HCT116 (cell line): ENCODE results near the gene LIX1. TPM values are rescaled to one million over a fixed set of nuclear protein-coding genes. Genes with fewer than 3 reads are reported as not detected.
"Not testable (repeated sequence)": the region's sequence is repeated elsewhere in the genome, so short reads cannot be mapped to it uniquely, and the experiment has no call there.

ENCODE experiments used
- ATAC-seq: fragments of 200-7000 bp; cut with Tn5 transposase; 2 replicates; pipeline ENCODE4 v1.9.1; 2020; ENCODE audit warnings: mild to moderate bottlenecking, moderate library complexity
- BruUV-seq: library from RNA; stranded (reverse); fragments of 400-500 nt; replicated peaks from 2 replicates; lab custom pipeline; 2021; lab: Mats Ljungman, UMichigan
- CTCF ChIA-PET: fragments of 300-600 bp; sonication (Branson Sonifier 250); formaldehyde crosslinking; loops from one replicate; lab custom pipeline; 2021; ENCODE audit warnings: antibody characterized with exemption; lab: Charles Lee
- POLR2A ChIA-PET: fragments of 300-600, 350-600 bp; sonication (Branson Sonifier 250); formaldehyde crosslinking; loops from one replicate; lab custom pipeline; 2021; ENCODE audit warnings: antibody characterized with exemption; lab: Charles Lee
- RAD21 ChIA-PET, 2 experiments: fragments of 300-600 bp; sonication (Branson Sonifier 250); formaldehyde crosslinking; loops; one replicate each; lab custom pipeline; 2023; ENCODE audit warnings: low total read pairs in 2 of 2; ENCODE audit not compliant: uncharacterized antibody in 2 of 2, unreplicated experiment in 2 of 2, low non-redundant PET in 1 of 2; lab: Charles Lee
- DNase-seq: peaks from one replicate; pipeline ENCODE4 v3.0.0-alpha.2; 2010; ENCODE audit warnings: low read depth, low spot score
- H2AFZ ChIP-seq: fragments of 200-600 bp; shearing (Covaris generic), sonication (generic); 2 replicates; pipeline ENCODE4 v1.6.1; 2017; ENCODE audit warnings: low read depth, mixed run types, mixed read lengths, antibody characterized with exemption, low read length; ENCODE audit not compliant: poor library complexity, severe bottlenecking
- H3K27ac ChIP-seq: 2 replicates; pipeline ENCODE4 v1.5.1; 2012; ENCODE audit warnings: low read depth, low read length
- H3K27me3 ChIP-seq: fragments of 200-600 bp; sonication (generic); 2 replicates; pipeline ENCODE4 v1.6.1; 2016; ENCODE audit warnings: mixed run types, low read length, mixed read lengths; ENCODE audit not compliant: insufficient read depth
- H3K36me3 ChIP-seq, 2 experiments: fragments of 200-500 bp in 1 of 2; fragments of 200-600 bp in 1 of 2; sonication (Bioruptor generic) in 1 of 2; sonication (generic) in 1 of 2; 2 replicates each; pipeline versions ENCODE4 v1.5.1 to v1.6.1; 2014 to 2016; ENCODE audit warnings: low read length in 2 of 2, inconsistent platforms in 1 of 2, mixed read lengths in 1 of 2, mixed run types in 1 of 2; ENCODE audit not compliant: insufficient read depth in 2 of 2, control insufficient read depth in 1 of 2
- H3K4me1 ChIP-seq, 2 experiments: fragments of 200-600 bp in 1 of 2; sonication (generic) in 1 of 2; 2 replicates each; pipeline versions ENCODE4 v1.5.1 to v1.6.1; 2012 to 2017; ENCODE audit warnings: low read length in 2 of 2, inconsistent platforms in 1 of 2, mild to moderate bottlenecking in 1 of 2, mixed read lengths in 1 of 2, mixed run types in 1 of 2, moderate library complexity in 1 of 2; ENCODE audit not compliant: insufficient read depth in 2 of 2, control insufficient read depth in 1 of 2
- H3K4me2 ChIP-seq: fragments of 200-600 bp; sonication (generic); 2 replicates; pipeline ENCODE4 v1.6.1; 2017; ENCODE audit warnings: mixed run types, low read length, mixed read lengths
- H3K4me3 ChIP-seq, 2 experiments: fragments of 200-600 bp in 1 of 2; sonication (generic) in 1 of 2; replicated peaks in 1 of 2; 2 replicates each; pipeline ENCODE4 v1.5.1; 2011 to 2016; ENCODE audit warnings: low read length in 2 of 2, control low read depth in 1 of 2, low read depth in 1 of 2, mild to moderate bottlenecking in 1 of 2, mixed read lengths in 1 of 2, mixed run types in 1 of 2
- H3K79me2 ChIP-seq: fragments of 200-600 bp; sonication (generic); 2 replicates; pipeline ENCODE4 v1.6.1; 2017; ENCODE audit warnings: mild to moderate bottlenecking, mixed run types, low read length, moderate library complexity, mixed read lengths; ENCODE audit not compliant: insufficient read depth
- H3K9ac ChIP-seq: fragments of 200-600 bp; sonication (generic); 2 replicates; pipeline ENCODE4 v1.6.1; 2016; ENCODE audit warnings: low read length, mixed read lengths
- H3K9me2 ChIP-seq: fragments of 200-600 bp; sonication (generic), shearing (Covaris generic); 2 replicates; pipeline ENCODE4 v1.6.1; 2017; ENCODE audit warnings: mixed run types, mild to moderate bottlenecking, moderate library complexity; ENCODE audit not compliant: insufficient read depth
- H3K9me3 ChIP-seq, 2 experiments: fragments of 200-500 bp in 1 of 2; fragments of 200-600 bp in 1 of 2; sonication (Bioruptor generic) in 1 of 2; sonication (generic) in 1 of 2; 2 replicates each; pipeline ENCODE4 v1.6.1; 2014 to 2017; ENCODE audit warnings: low read length in 2 of 2, mixed read lengths in 2 of 2, inconsistent platforms in 1 of 2, low read depth in 1 of 2, mild to moderate bottlenecking in 1 of 2, mixed run types in 1 of 2, moderate library complexity in 1 of 2; ENCODE audit not compliant: control insufficient read depth in 1 of 2, insufficient read depth in 1 of 2
- H4K20me1 ChIP-seq: fragments of 200-600 bp; sonication (generic), shearing (Covaris generic); 2 replicates; pipeline ENCODE4 v1.6.1; 2017; ENCODE audit warnings: mixed run types, mild to moderate bottlenecking, moderate library complexity; ENCODE audit not compliant: insufficient read depth
- CBX3 ChIP-seq: IDR thresholded peaks from 2 replicates; pipeline ENCODE4 v1.6.1; 2012; ENCODE audit warnings: low read depth
- CEBPB ChIP-seq: IDR thresholded peaks from 2 replicates; pipeline ENCODE4 v1.6.1; 2012; ENCODE audit warnings: low read depth
- EZH2phosphoT487 ChIP-seq: fragments of 200-600 bp; IDR thresholded peaks from 2 replicates; pipeline ENCODE4 v1.6.1; 2018; ENCODE audit warnings: antibody characterized with exemption, borderline replicate concordance
- JUND ChIP-seq: IDR thresholded peaks from 2 replicates; pipeline ENCODE4 v1.6.1; 2012
- RAD21 ChIP-seq: IDR thresholded peaks from 2 replicates; pipeline ENCODE4 v1.6.1; 2012; ENCODE audit warnings: low read depth, mild to moderate bottlenecking
- SIN3A ChIP-seq: IDR thresholded peaks from 2 replicates; pipeline ENCODE4 v1.6.1; 2012; ENCODE audit warnings: low read depth
- SP1 ChIP-seq: IDR thresholded peaks from 2 replicates; pipeline ENCODE4 v1.6.1; 2012; ENCODE audit warnings: low read depth
- ZFX ChIP-seq: fragments of 450-650 bp; IDR thresholded peaks from 2 replicates; pipeline ENCODE4 v1.6.1; 2017
- ZNF274 ChIP-seq: fragments of 200-500 bp; sonication (Bioruptor generic); IDR thresholded peaks from 2 replicates; pipeline ENCODE4 v1.6.1; 2014; ENCODE audit warnings: mild to moderate bottlenecking, low read depth, low read length, inconsistent platforms
- intact Hi-C: fragments of 100-400 bp; cut with micrococcal nuclease; formaldehyde crosslinking; loops from 2 replicates; pipeline ENCODE4 v1.10.0; 2022
- total RNA-seq: library from RNA; stranded (reverse); gene quantifications from one replicate; pipeline ENCODE4 v1.2.1, GENCODE V29; 2021; ENCODE audit not compliant: unreplicated experiment
- TF ChIP-seq, protein P1 (sequence below): IDR thresholded peaks from 2 replicates; pipeline ENCODE4 v1.6.1; 2012; ENCODE audit warnings: low read depth
- TF ChIP-seq, protein P2 (sequence below): IDR thresholded peaks from 2 replicates; pipeline ENCODE4 v1.6.1; 2011; ENCODE audit warnings: mild to moderate bottlenecking, low read length, moderate library complexity; ENCODE audit not compliant: insufficient replicate concordance; ENCODE audit errors: extremely low read depth

Gene LIX1
- total RNA-seq, 1 experiment from 2014 or later = not detected

DNA sequence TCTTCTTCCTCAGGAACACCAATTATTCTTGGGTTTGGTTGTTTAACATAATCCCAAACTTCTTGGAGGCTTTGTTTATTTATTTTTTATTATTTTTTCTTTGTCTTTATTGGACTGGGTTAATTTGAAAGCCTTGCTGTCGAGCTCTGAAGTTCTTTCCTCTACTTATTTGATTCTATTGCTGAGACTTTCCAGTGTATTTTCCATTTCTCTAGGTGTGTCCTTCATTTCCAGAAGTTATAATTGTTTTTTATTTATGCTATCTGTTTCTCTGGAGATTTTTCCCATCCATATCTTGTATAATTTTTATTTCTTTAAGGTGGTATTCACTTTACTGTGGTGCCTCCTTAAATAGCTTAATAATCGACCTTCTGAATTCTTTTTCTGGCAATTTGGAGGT, 49.5 kb upstream of the LIX1 start:
- H3K9ac ChIP-seq = no peak overlapping the region
- H2AFZ ChIP-seq = no peak overlapping the region
- no peaks in the 10 kb centered on the region for H4K20me1 ChIP-seq
- no peaks in the 10 kb centered on the region for H3K36me3 ChIP-seq
- DNase-seq (no peak), ATAC-seq (no peak)
- no peaks in the 10 kb centered on the region for H3K27me3 ChIP-seq
- H3K4me1 ChIP-seq = peaks cover 0 to 2% of the 10 kb centered on the region in 2 experiments; a peak in 1 of 4 replicates
- intact Hi-C loops = no loop called here
- H3K4me3 ChIP-seq = no peak overlapping the region
- H3K4me2 ChIP-seq = no peak overlapping the region
- ChIA-PET CTCF (no interaction called here), POLR2A (no interaction called here), RAD21 (no interaction called here)
- no peak overlapping the region for H3K27ac ChIP-seq
- H3K9me2 ChIP-seq = no peaks in the 10 kb centered on the region
- no peaks in the 10 kb centered on the region for H3K9me3 ChIP-seq
- TF ChIP-seq CBX3 (no peak), JUND (no peak), CEBPB (no peak), ZNF274 (no peak), ZFX (no peak), SP1 (no peak), SIN3A (no peak), EZH2phosphoT487 (no peak), RAD21 (no peak)
- TF ChIP-seq, protein P1, sequence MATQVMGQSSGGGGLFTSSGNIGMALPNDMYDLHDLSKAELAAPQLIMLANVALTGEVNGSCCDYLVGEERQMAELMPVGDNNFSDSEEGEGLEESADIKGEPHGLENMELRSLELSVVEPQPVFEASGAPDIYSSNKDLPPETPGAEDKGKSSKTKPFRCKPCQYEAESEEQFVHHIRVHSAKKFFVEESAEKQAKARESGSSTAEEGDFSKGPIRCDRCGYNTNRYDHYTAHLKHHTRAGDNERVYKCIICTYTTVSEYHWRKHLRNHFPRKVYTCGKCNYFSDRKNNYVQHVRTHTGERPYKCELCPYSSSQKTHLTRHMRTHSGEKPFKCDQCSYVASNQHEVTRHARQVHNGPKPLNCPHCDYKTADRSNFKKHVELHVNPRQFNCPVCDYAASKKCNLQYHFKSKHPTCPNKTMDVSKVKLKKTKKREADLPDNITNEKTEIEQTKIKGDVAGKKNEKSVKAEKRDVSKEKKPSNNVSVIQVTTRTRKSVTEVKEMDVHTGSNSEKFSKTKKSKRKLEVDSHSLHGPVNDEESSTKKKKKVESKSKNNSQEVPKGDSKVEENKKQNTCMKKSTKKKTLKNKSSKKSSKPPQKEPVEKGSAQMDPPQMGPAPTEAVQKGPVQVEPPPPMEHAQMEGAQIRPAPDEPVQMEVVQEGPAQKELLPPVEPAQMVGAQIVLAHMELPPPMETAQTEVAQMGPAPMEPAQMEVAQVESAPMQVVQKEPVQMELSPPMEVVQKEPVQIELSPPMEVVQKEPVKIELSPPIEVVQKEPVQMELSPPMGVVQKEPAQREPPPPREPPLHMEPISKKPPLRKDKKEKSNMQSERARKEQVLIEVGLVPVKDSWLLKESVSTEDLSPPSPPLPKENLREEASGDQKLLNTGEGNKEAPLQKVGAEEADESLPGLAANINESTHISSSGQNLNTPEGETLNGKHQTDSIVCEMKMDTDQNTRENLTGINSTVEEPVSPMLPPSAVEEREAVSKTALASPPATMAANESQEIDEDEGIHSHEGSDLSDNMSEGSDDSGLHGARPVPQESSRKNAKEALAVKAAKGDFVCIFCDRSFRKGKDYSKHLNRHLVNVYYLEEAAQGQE = no peak
- TF ChIP-seq, protein P2, sequence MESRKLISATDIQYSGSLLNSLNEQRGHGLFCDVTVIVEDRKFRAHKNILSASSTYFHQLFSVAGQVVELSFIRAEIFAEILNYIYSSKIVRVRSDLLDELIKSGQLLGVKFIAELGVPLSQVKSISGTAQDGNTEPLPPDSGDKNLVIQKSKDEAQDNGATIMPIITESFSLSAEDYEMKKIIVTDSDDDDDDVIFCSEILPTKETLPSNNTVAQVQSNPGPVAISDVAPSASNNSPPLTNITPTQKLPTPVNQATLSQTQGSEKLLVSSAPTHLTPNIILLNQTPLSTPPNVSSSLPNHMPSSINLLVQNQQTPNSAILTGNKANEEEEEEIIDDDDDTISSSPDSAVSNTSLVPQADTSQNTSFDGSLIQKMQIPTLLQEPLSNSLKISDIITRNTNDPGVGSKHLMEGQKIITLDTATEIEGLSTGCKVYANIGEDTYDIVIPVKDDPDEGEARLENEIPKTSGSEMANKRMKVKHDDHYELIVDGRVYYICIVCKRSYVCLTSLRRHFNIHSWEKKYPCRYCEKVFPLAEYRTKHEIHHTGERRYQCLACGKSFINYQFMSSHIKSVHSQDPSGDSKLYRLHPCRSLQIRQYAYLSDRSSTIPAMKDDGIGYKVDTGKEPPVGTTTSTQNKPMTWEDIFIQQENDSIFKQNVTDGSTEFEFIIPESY = no peak
- H3K79me2 ChIP-seq = no peaks in the 10 kb centered on the region
- no TSS peak for BruUV-seq

DNA sequence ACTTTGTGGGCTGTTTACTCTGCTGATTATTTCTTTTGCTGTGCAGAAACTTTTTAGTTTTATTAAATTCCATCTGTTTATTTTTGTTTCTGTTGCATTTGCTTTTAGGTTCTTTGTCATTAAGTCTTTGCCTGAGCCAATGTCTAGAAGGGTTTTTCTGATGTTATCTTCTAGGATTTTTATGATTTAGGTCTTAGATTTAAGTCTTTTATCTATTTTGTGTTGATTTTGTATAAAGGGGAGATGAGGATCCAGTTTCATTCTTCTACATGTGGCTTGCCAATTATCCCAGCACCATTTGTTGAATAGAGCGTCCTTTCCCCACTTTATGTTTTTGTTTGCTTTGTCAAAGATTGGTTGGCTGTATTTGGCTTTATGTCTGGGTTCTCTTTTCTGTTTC, 47.1 kb upstream of the LIX1 start:
- H3K36me3 ChIP-seq, BruUV-seq, RAD21 ChIA-PET, ATAC-seq, POLR2A ChIA-PET, H3K9me3 ChIP-seq, intact Hi-C loops, H3K27me3 ChIP-seq, H3K9ac ChIP-seq, H3K4me3 ChIP-seq, H3K79me2 ChIP-seq, H3K27ac ChIP-seq, H3K9me2 ChIP-seq, H3K4me2 ChIP-seq, H3K4me1 ChIP-seq, H4K20me1 ChIP-seq, DNase-seq, H2AFZ ChIP-seq, CTCF ChIA-PET: not testable (repeated sequence)
